Muscle of leg (tissue), 11 donors: ENCODE measurements around the gene SLC5A3. TPM values are rescaled to one million over a fixed set of nuclear protein-coding genes. Genes with fewer than 3 reads are reported as not detected.

ENCODE experiments used
- DNase-seq: peaks from one replicate; pipeline ENCODE4 v3.0.0; 2013
- H3K27ac ChIP-seq: one replicate; pipeline ENCODE4 v1.5.1; 2013; ENCODE audit warnings: mild to moderate bottlenecking, low read length, control low read depth
- H3K27me3 ChIP-seq: one replicate; pipeline ENCODE4 v1.6.1; 2013; ENCODE audit warnings: low read length; ENCODE audit not compliant: control insufficient read depth, insufficient read depth
- H3K36me3 ChIP-seq: one replicate; pipeline ENCODE4 v1.6.1; 2013; ENCODE audit warnings: low read length; ENCODE audit not compliant: control insufficient read depth, insufficient read depth
- H3K4me1 ChIP-seq: one replicate; pipeline ENCODE4 v1.6.1; 2013; ENCODE audit warnings: low read length; ENCODE audit not compliant: control insufficient read depth, insufficient read depth
- H3K4me3 ChIP-seq: one replicate; pipeline ENCODE4 v1.5.1; 2013; ENCODE audit warnings: low read length, control low read depth
- H3K9me3 ChIP-seq: replicated peaks from 2 replicates; pipeline ENCODE4 v1.6.1; 2013; ENCODE audit warnings: low read depth, low read length; ENCODE audit not compliant: control insufficient read depth
- WGBS: methylation state at CpG from one replicate; pipeline ENCODE4 v1.1.5; 2013; ENCODE audit warnings: missing lambda C conversion rate; ENCODE audit not compliant: insufficient coverage; 5-methylcytosine and 5-hydroxymethylcytosine counted together
- polyA plus RNA-seq, 8 donors: library from polyadenylated mRNA; unstranded; fragments of 120-200 nt; gene quantifications; one replicate each; pipeline versions ENCODE4 v1.2.1 to v1.2.3, GENCODE V29; 2013; ENCODE audit warnings: inconsistent platforms in 1 of 8, low replicate concordance in 1 of 8; ENCODE audit not compliant: insufficient read length in 8 of 8, insufficient read depth in 1 of 8
- total RNA-seq: library from RNA; stranded (reverse); fragments of 120-200 nt; gene quantifications from one replicate; pipeline ENCODE4 v1.2.4, GENCODE V29; 2013

Gene SLC5A3
- total and polyA plus RNA-seq, 9 donors: 4.8 to 9.4 (median 5.9) TPM

- Histone ChIP-seq H3K9me3 (no peaks in the 10 kb centered on the region), H3K27me3 (no peaks in the 10 kb centered on the region), H3K36me3 (no peaks in the 10 kb centered on the region), H3K27ac (no peak overlapping the region), H3K4me1 (no peaks in the 10 kb centered on the region), H3K4me3 (no peak overlapping the region)
- WGBS: 88% methylated on average over 8 of the region's 8 CpGs
- no peak for DNase-seq
These were observed 37.6 kb upstream of the SLC5A3 start for GRCh38 chr21:34035619-34036354.

GRCh38 chr21:34037009-34037795 lies 36.2 kb upstream of the SLC5A3 start:
- H3K9me3 ChIP-seq: no peaks in the 10 kb centered on the region
- no peak for DNase-seq
- H3K27ac ChIP-seq: no peak overlapping the region
- no peaks in the 10 kb centered on the region for H3K27me3 ChIP-seq
- 79% methylated on average over 4 of the region's 11 CpGs for WGBS
- H3K4me3 ChIP-seq: no peak overlapping the region
- H3K4me1 ChIP-seq: no peaks in the 10 kb centered on the region
- H3K36me3 ChIP-seq: no peaks in the 10 kb centered on the region

- Histone ChIP-seq H3K27ac (no peak overlapping the region), H3K36me3 (no peaks in the 10 kb centered on the region), H3K4me3 (no peak overlapping the region), H3K27me3 (no peaks in the 10 kb centered on the region), H3K4me1 (no peaks in the 10 kb centered on the region), H3K9me3 (no peaks in the 10 kb centered on the region)
- no peak for DNase-seq
- 49% methylated on average over 3 of the region's 10 CpGs for WGBS
These were observed 33.5 kb upstream of the SLC5A3 start for GRCh38 chr21:34039678-34040382.

DNA sequence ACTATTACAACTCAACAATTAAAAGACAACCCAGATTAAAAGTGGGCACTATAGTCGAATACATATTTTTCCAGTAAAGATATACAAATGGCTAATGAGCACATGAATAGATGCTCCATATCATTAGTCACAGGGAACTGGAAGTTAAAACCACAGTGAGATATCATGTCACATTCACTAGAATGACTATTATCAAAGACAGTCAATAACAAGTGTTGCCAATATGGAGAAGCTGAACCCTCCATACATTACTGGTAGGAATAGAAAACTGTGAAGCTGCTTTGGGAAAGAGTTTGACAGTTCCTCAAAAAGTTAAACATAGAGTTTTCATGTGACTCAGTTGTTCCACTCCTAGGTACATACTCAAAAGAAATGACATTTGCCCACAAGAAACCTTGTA lies 30.6 kb upstream of the SLC5A3 start:
- DNase-seq: no peak
- no peaks in the 10 kb centered on the region for H3K9me3 ChIP-seq
- H3K27me3 ChIP-seq: no peaks in the 10 kb centered on the region
- H3K4me1 ChIP-seq: no peaks in the 10 kb centered on the region
- no peak overlapping the region for H3K4me3 ChIP-seq
- H3K36me3 ChIP-seq: no peaks in the 10 kb centered on the region
- WGBS: no CpG with 5 or more reads among the region's 1 CpG
- H3K27ac ChIP-seq: no peak overlapping the region

DNA sequence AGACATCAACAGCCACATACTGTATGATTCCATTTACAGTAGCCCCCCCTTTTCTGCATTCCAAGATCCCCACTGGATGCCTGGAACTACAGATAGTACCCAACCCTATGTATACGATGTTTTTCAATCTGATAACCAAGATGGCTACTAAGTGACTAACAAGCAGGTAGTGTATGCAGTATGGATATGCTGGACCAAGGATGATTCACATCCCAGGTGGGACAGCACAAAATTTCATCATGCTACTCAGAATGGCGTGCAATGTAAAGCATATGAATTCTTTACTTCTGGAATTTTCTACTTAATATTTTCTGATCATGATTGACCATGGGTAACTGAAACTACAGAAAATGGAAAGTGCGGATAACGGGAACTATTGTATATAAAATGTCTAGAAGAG lies 30.0 kb upstream of the SLC5A3 start:
- H3K4me1 ChIP-seq: no peaks in the 10 kb centered on the region
- H3K27ac ChIP-seq: no peak overlapping the region
- no peak for DNase-seq
- no CpG with 5 or more reads among the region's 4 CpGs for WGBS
- no peaks in the 10 kb centered on the region for H3K9me3 ChIP-seq
- H3K27me3 ChIP-seq: no peaks in the 10 kb centered on the region
- H3K36me3 ChIP-seq: no peaks in the 10 kb centered on the region
- no peak overlapping the region for H3K4me3 ChIP-seq

- no peak for DNase-seq
- H3K36me3 ChIP-seq: no peaks in the 10 kb centered on the region
- no CpG with 5 or more reads among the region's 6 CpGs for WGBS
- no peak overlapping the region for H3K4me3 ChIP-seq
- H3K27ac ChIP-seq: no peak overlapping the region
- no peaks in the 10 kb centered on the region for H3K4me1 ChIP-seq
- H3K9me3 ChIP-seq: no peaks in the 10 kb centered on the region
- no peaks in the 10 kb centered on the region for H3K27me3 ChIP-seq
These were observed 26.5 kb upstream of the SLC5A3 start for GRCh38 chr21:34046917-34047316.

DNA sequence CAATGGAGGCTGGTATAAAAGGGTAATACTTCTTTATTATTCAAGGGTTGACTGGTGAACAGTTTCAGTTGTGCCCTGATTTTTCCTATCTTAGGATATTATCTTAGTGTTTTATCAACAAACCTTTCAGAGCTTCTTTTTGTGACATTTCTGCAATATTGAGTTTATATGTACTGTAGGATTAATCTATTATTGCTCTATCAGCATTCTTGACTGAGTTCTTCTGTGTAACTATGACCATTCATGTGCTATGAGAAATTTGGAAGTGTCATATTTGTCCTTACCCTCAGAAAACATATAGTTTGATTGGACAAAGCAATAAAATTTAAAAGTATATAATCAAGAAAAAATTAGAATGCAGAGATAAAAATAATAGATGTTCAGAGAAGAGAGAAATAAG lies 25.5 kb upstream of the SLC5A3 start:
- no peak overlapping the region for H3K4me3 ChIP-seq
- no peak overlapping the region for H3K27ac ChIP-seq
- no peaks in the 10 kb centered on the region for H3K36me3 ChIP-seq
- H3K27me3 ChIP-seq: no peaks in the 10 kb centered on the region
- no peaks in the 10 kb centered on the region for H3K4me1 ChIP-seq
- no peaks in the 10 kb centered on the region for H3K9me3 ChIP-seq
- no peak for DNase-seq

GRCh38 chr21:34052171-34052570 lies 21.2 kb upstream of the SLC5A3 start:
- H3K4me1 ChIP-seq: no peaks in the 10 kb centered on the region
- H3K4me3 ChIP-seq: no peak overlapping the region
- no peaks in the 10 kb centered on the region for H3K9me3 ChIP-seq
- DNase-seq: no peak
- no peaks in the 10 kb centered on the region for H3K27me3 ChIP-seq
- H3K36me3 ChIP-seq: no peaks in the 10 kb centered on the region
- WGBS: 50% methylated on average over 5 of the region's 5 CpGs
- H3K27ac ChIP-seq: no peak overlapping the region

DNA sequence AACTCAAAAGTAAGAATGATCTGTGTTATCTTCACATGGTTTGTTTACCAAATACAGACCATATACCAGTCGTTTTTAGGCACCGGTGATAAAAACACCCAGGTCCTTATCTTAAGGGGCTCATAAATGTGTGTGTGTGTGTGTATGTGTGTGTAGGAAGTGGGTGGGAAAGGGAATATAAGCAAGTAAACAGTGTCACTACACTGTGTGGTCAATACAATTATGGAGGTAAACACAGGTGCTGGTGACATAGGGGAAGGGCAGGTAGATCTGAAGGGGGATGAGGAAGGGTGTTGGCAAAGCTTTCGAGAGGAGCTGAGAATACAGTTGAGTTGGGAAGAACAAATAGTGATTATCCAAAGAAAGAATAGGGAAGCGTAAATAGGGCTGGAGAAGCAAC lies 19.1 kb upstream of the SLC5A3 start:
- Histone ChIP-seq H3K27ac (no peak overlapping the region), H3K27me3 (no peaks in the 10 kb centered on the region), H3K36me3 (no peaks in the 10 kb centered on the region), H3K4me1 (no peaks in the 10 kb centered on the region), H3K4me3 (no peak overlapping the region), H3K9me3 (no peaks in the 10 kb centered on the region)
- DNase-seq: no peak
- 85% methylated on average over 2 of the region's 4 CpGs for WGBS

GRCh38 chr21:34055615-34056014 lies 17.8 kb upstream of the SLC5A3 start:
- Histone ChIP-seq H3K27me3 (no peaks in the 10 kb centered on the region), H3K27ac (no peak overlapping the region), H3K36me3 (no peaks in the 10 kb centered on the region), H3K4me3 (no peak overlapping the region), H3K4me1 (no peaks in the 10 kb centered on the region), H3K9me3 (no peaks in the 10 kb centered on the region)
- no peak for DNase-seq
- 75% methylated on average over 2 of the region's 5 CpGs for WGBS
